WTC11 (cell line): ENCODE measurements around the gene ZNF333. TPM values are rescaled to one million over a fixed set of nuclear protein-coding genes. Genes with fewer than 3 reads are reported as not detected.

Experiments
- ATAC-seq: fragments of 200-7000 bp; cut with Tn5 transposase; 2 replicates; pipeline ENCODE4 v1.10.0; 2021; ENCODE audit warnings: mild to moderate bottlenecking, moderate library complexity
- CTCF ChIA-PET: fragments of 300-600 bp; sonication (Branson Sonifier 250); formaldehyde crosslinking; loops from one replicate; lab custom pipeline; 2021; ENCODE audit warnings: antibody characterized with exemption; lab: Charles Lee
- POLR2A ChIA-PET: fragments of 350-600 bp; sonication (Branson Sonifier 250); formaldehyde crosslinking; loops from one replicate; lab custom pipeline; 2021; ENCODE audit warnings: antibody characterized with exemption; lab: Charles Lee
- DNase-seq: peaks from one replicate; pipeline ENCODE4 v3.0.0; 2021; ENCODE audit warnings: low spot score
- H3K27ac Mint-ChIP-seq: 2 replicates; pipeline ENCODE4 v1.8.0; 2021; ENCODE audit warnings: mixed read lengths
- H3K27me3 Mint-ChIP-seq: 2 replicates; pipeline ENCODE4 v1.8.0; 2021; ENCODE audit warnings: low read depth, mild to moderate bottlenecking, moderate library complexity, mixed read lengths
- H3K36me3 Mint-ChIP-seq: 2 replicates; pipeline ENCODE4 v1.8.0; 2021; ENCODE audit warnings: mixed read lengths
- H3K4me1 Mint-ChIP-seq: 2 replicates; pipeline ENCODE4 v1.8.0; 2022; ENCODE audit warnings: mixed read lengths
- H3K4me3 Mint-ChIP-seq: 2 replicates; pipeline ENCODE4 v1.8.0; 2021; ENCODE audit warnings: mild to moderate bottlenecking, moderate library complexity, mixed read lengths
- H3K9me3 Mint-ChIP-seq: 2 replicates; pipeline ENCODE4 v1.8.0; 2021; ENCODE audit warnings: mixed read lengths
- ATF2 ChIP-seq: sonication (generic); formaldehyde crosslinking; IDR thresholded peaks from 2 replicates; pipeline ENCODE4 v1.8.1; 2022; ENCODE audit warnings: low read depth, missing genetic modification reagents, borderline replicate concordance
- ATF6 ChIP-seq: sonication (generic); formaldehyde crosslinking; IDR thresholded peaks from 2 replicates; pipeline ENCODE4 v1.8.1; 2023; ENCODE audit warnings: mild to moderate bottlenecking, missing genetic modification reagents
- ELF4 ChIP-seq: sonication (generic); formaldehyde crosslinking; IDR thresholded peaks from 2 replicates; pipeline ENCODE4 v1.8.1; 2022; ENCODE audit warnings: low read depth, mild to moderate bottlenecking, moderate library complexity, missing genetic modification reagents
- ESRRA ChIP-seq: sonication (generic); formaldehyde crosslinking; IDR thresholded peaks from 2 replicates; pipeline ENCODE4 v1.8.1; 2022; ENCODE audit warnings: mild to moderate bottlenecking, missing genetic modification reagents, borderline replicate concordance
- FOXJ3 ChIP-seq: sonication (generic); formaldehyde crosslinking; IDR thresholded peaks from 2 replicates; pipeline ENCODE4 v1.9.0; 2021; ENCODE audit warnings: missing genetic modification reagents, mild to moderate bottlenecking, borderline replicate concordance
- KAT7 ChIP-seq: sonication (generic); formaldehyde crosslinking; IDR thresholded peaks from 2 replicates; pipeline ENCODE4 v1.8.1; 2023; ENCODE audit warnings: missing genetic modification reagents, mild to moderate bottlenecking, borderline replicate concordance
- MYBL2 ChIP-seq: sonication (generic); formaldehyde crosslinking; IDR thresholded peaks from 2 replicates; pipeline ENCODE4 v1.8.1; 2023; ENCODE audit warnings: mild to moderate bottlenecking, moderate library complexity, missing genetic modification reagents
- NFE2L1 ChIP-seq: sonication (generic); formaldehyde crosslinking; IDR thresholded peaks from 2 replicates; pipeline ENCODE4 v1.8.1; 2023; ENCODE audit warnings: missing genetic modification reagents
- NR1H2 ChIP-seq: sonication (generic); formaldehyde crosslinking; IDR thresholded peaks from 2 replicates; pipeline ENCODE4 v1.9.0; 2021; ENCODE audit warnings: mild to moderate bottlenecking, moderate library complexity, missing genetic modification reagents
- NR3C1 ChIP-seq: sonication (generic); formaldehyde crosslinking; conservative IDR thresholded peaks from 2 replicates; pipeline ENCODE4 v1.8.1; 2023; ENCODE audit warnings: low read depth, mild to moderate bottlenecking, missing genetic modification reagents
- SOX15 ChIP-seq: fragments of 250-450 bp; sonication (Bioruptor Pico); IDR thresholded peaks from 2 replicates; pipeline ENCODE4 v1.9.0; 2021; ENCODE audit warnings: mild to moderate bottlenecking
- STAT6 ChIP-seq: sonication (generic); formaldehyde crosslinking; conservative IDR thresholded peaks from 2 replicates; pipeline ENCODE4 v1.8.1; 2023; ENCODE audit warnings: mild to moderate bottlenecking, low read depth, missing genetic modification reagents, moderate library complexity
- TCF7 ChIP-seq: sonication (generic); formaldehyde crosslinking; IDR thresholded peaks from 2 replicates; pipeline ENCODE4 v1.8.0; 2022; ENCODE audit warnings: mild to moderate bottlenecking, low read depth, missing genetic modification reagents, moderate library complexity
- USF1 ChIP-seq: sonication (generic); formaldehyde crosslinking; IDR thresholded peaks from 2 replicates; pipeline ENCODE4 v1.8.0; 2022; ENCODE audit warnings: mild to moderate bottlenecking, missing genetic modification reagents
- ZBTB43 ChIP-seq: sonication (generic); formaldehyde crosslinking; IDR thresholded peaks from 2 replicates; pipeline ENCODE4 v1.8.1; 2023; ENCODE audit warnings: mild to moderate bottlenecking, missing genetic modification reagents
- ZNF263 ChIP-seq: sonication (generic); formaldehyde crosslinking; IDR thresholded peaks from 2 replicates; pipeline ENCODE4 v1.8.1; 2022; ENCODE audit warnings: low read depth, mild to moderate bottlenecking, moderate library complexity, missing genetic modification reagents
- ZNF281 ChIP-seq: sonication (generic); formaldehyde crosslinking; IDR thresholded peaks from 2 replicates; pipeline ENCODE4 v1.8.0; 2023; ENCODE audit warnings: mild to moderate bottlenecking, missing genetic modification reagents
- ZNF396 ChIP-seq: fragments of 250-450 bp; sonication (Bioruptor Pico); IDR thresholded peaks from 2 replicates; pipeline ENCODE4 v1.8.0; 2021; ENCODE audit warnings: mild to moderate bottlenecking, moderate library complexity, borderline replicate concordance
- ZNF512 ChIP-seq: sonication (generic); formaldehyde crosslinking; IDR thresholded peaks from 2 replicates; pipeline ENCODE4 v1.8.1; 2022; ENCODE audit warnings: missing genetic modification reagents, borderline replicate concordance
- ZNF671 ChIP-seq: fragments of 250-450 bp; sonication (Bioruptor Pico); IDR thresholded peaks from 2 replicates; pipeline ENCODE4 v1.8.0; 2021; ENCODE audit warnings: mild to moderate bottlenecking
- ZSCAN18 ChIP-seq: fragments of 250-450 bp; sonication (Bioruptor Pico); IDR thresholded peaks from 2 replicates; pipeline ENCODE4 v2.1.2; 2022; ENCODE audit warnings: mild to moderate bottlenecking, moderate library complexity
- total RNA-seq: library from RNA; stranded (reverse); gene quantifications from 3 replicates; pipeline ENCODE4 v1.2.3, GENCODE V29; 2021

The ZNF333 gene
- total RNA-seq, 1 experiment from 2014 or later = 16.2 TPM

- TF ChIP-seq MYBL2 = no peak
- no peak for TF ChIP-seq ZBTB43 (CRISPR knock-in tag)
- no peak for TF ChIP-seq TCF7 (CRISPR knock-in tag)
- TF ChIP-seq ZNF281 (CRISPR knock-in tag) = no peak
- no peak for TF ChIP-seq NR3C1 (CRISPR knock-in tag)
- TF ChIP-seq ZNF512 (CRISPR knock-in tag) = no peak
- no peak for TF ChIP-seq USF1 (CRISPR knock-in tag)
- TF ChIP-seq ESRRA (CRISPR knock-in tag) = no peak
- TF ChIP-seq ZSCAN18 (CRISPR knock-in tag) = no peak
- TF ChIP-seq ZNF396 (CRISPR knock-in tag) = no peak
These were observed 14.6 kb downstream of the ZNF333 start (continued) for GRCh38 chr19:14704450-14704849.

GRCh38 chr19:14715841-14716240 lies 26.0 kb downstream of the ZNF333 start:
- Mint-ChIP-seq H3K9me3 (peaks cover 77% of the 10 kb centered on the region), H3K27ac (no peak overlapping the region), H3K27me3 (peaks cover 7% of the 10 kb centered on the region; the same call in 1 of the 2 replicates), H3K36me3 (peaks cover 88% of the 10 kb centered on the region), H3K4me1 (no peaks in the 10 kb centered on the region), H3K4me3 (no peak overlapping the region)
- no peak for DNase-seq
- CTCF ChIA-PET = interaction anchor here (1.1 kb wide), 1 partner anchor 29 kb away, joined by 3 read pairs; no protein-coding TSS in a partner anchor
- ATAC-seq = no peak
- POLR2A ChIA-PET = no interaction called here
- no peak for TF ChIP-seq SOX15 (CRISPR knock-in tag)
- TF ChIP-seq ATF6 = no peak
- TF ChIP-seq ZNF263 (CRISPR knock-in tag) = no peak
- TF ChIP-seq STAT6 (CRISPR knock-in tag) = no peak
- TF ChIP-seq ZNF671 = no peak
- no peak for TF ChIP-seq ATF2 (CRISPR knock-in tag)
- TF ChIP-seq NFE2L1 = no peak
- TF ChIP-seq KAT7 = no peak
- no peak for TF ChIP-seq ELF4 (CRISPR knock-in tag)
- TF ChIP-seq FOXJ3 (CRISPR knock-in tag) = no peak
- TF ChIP-seq ZBTB43 (CRISPR knock-in tag) = no peak
- TF ChIP-seq NR1H2 = no peak
